HG02840 (cell line): ENCODE data around the gene FAM107A.

Experiments
- ATAC-seq: cut with Tn5 transposase; IDR thresholded peaks from one replicate; pipeline ENCODE4 v1.9.1; 2021; ENCODE audit warnings: mild to moderate bottlenecking, moderate library complexity, moderate number of reproducible peaks; ENCODE audit not compliant: unreplicated experiment, low FRiP score

FAM107A gene

DNA sequence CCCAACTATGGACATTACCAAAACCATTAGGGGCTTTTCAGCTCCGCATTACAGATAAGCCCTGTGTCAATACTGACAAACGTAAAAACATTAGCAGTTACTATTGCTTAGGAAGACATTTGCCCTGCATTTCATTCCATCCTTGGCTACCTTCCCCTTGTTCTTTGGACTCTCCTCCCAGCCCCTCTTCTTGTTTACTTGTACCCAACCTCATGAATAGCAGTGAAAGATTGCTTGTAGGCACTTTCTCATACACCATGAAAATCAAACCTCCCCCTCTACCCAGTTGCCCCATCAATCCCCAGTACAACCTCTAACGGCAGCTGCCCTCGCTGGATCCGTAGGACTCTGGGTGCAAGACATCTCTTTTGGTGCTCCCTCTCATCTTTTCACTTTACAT is 16.9 kb upstream of the FAM107A start:
- no peak for ATAC-seq

- ATAC-seq = no peak
Measured at GRCh38 chr3:58591517-58592510, 14.6 kb upstream of the FAM107A start.

DNA sequence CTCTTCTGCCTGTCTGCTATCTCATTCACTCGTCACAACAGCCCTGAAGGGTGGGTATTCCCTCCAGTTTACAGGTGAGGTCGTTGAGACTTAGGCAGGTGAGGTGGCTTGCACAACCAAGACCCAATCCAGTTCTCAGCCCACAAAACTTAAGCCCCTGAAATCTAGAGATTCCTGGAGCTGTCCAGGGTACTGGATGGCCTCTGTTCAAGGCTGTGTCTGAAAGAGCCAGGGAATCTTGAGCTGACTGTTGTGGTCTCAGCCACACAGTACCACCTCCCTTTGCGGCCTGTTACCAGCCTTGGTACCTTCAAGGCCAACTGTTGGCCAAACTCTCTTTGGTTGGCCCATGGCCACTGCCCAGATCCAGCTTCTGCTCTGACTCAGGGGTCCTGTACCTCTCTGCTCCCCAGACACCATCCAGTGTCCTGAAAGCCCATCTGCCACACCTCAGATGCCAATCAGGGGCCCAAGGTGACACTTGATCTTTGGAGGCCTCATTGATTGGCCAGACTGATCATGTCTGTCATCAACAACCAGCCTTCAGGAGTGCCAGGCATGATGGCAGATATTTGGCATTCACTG is 10.9 kb upstream of the FAM107A start:
- ATAC-seq = no peak

DNA sequence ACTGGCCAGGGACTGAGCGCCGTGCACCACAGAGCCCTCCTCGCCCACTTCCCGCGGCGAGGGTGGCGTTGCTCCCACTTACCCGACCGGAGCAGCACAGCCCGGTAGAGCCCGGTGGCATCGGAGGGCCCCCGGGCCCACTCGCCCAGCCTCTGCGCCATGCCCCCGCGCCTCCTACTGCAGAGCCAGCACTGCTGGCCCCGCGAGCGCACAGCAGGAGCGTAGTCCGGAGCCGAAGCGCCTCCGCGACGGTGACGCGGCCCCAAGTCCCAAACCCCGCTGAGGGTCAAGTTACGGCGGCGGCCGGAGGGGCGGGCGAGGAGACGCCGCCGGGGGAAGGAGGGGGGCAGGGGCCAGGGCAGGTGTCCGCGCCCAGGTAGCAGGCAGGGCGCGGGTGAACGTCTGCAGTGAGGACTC is 9.6 kb upstream of the FAM107A start:
- ATAC-seq = no peak

DNA sequence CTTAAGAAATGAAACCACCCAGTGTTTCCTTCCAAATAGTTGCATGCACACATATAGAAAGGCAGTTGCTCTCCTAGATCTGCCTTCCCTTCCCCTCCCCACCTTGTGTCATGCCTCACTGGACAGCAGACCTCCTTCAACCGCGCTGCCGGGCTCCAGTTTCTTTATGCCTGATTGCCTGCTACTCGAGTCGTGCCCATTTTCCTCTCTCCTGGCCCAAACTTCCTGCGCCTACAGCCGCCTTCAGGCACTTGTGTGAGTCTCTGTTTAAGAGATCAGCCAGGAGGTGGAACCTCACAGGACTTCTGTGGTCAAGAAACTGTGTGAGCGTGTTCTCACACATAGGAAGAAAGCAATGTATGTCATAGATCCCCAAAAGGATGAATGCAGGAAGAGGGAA is 8.8 kb upstream of the FAM107A start:
- ATAC-seq = no peak

GRCh38 chr3:58585005-58585786 is 8.0 kb upstream of the FAM107A start:
- ATAC-seq = peak; percentile 67

- ATAC-seq = no peak
Measured at GRCh38 chr3:58584690-58585004, 7.5 kb upstream of the FAM107A start.

GRCh38 chr3:58581328-58582091 is 4.3 kb upstream of the FAM107A start:
- ATAC-seq = no peak

DNA sequence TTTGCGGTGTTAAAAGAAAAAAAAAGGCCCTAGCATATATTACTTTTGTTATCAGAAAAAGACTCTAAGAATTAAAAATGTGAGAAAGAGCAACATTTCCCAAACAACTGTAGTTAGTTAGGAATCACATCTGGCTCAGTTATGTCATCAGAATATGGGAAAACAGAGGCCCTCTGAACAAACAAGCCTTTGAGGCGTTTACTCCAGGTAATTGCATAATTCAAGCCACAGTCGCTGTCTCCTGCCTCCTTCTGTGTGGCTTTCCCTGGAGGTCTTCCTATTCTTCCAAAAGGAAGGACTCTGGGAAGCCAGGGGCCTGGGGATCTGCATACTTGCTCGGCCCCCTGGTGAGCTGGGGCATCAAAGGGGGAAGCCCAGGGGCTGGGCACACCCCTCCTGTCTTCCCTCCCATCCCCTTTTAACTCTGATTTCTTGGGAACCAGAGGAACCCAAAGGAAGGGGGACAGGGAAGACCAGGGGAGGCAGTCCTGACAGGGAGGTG is 3.7 kb upstream of the FAM107A start:
- no peak for ATAC-seq

DNA sequence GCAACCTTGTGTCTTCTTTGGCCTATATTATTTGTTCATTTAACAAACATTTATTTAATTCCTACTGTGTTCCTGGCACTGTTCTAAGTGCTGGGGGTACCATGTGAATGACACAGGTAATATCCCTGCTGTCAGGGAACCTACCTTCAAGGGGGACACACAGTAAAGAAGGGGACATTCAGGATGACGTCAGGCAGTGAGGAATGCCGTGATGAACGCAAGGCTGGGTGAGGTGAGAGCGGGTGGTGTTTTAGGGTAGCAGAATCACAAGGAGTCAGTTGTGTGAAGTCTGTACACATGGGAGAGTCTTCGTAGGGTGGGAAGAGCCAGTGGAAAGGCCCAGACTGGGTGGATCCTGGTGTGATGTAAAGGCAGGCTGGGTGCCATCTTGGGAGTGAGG is 1.7 kb upstream of the FAM107A start:
- ATAC-seq = no peak

- ATAC-seq = no peak
Measured at GRCh38 chr3:58576716-58577115, 475 bp downstream of the FAM107A start.

GRCh38 chr3:58575971-58576652 is 1.1 kb downstream of the FAM107A start:
- no peak for ATAC-seq

GRCh38 chr3:58574682-58575081 is 2.5 kb downstream of the FAM107A start:
- ATAC-seq = no peak

DNA sequence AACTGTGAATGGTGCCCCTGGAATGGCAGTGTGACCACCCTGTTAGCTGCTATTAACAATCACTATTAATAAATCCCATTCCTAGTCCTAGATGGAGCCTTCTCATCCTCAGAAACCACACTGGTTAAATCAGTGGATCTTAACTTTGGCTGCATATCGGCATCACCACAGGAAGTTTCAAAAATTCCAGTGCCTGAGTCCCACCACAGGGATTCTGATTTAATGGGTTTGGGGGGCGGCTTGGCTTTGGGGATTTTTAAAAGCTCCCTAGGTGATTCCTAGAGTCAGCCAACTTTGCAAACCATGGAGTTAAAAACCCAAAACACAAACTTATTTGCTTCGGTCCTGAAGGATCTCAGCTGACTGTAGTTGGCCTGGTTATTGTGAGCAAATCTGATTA is 3.1 kb downstream of the FAM107A start:
- ATAC-seq = no peak

DNA sequence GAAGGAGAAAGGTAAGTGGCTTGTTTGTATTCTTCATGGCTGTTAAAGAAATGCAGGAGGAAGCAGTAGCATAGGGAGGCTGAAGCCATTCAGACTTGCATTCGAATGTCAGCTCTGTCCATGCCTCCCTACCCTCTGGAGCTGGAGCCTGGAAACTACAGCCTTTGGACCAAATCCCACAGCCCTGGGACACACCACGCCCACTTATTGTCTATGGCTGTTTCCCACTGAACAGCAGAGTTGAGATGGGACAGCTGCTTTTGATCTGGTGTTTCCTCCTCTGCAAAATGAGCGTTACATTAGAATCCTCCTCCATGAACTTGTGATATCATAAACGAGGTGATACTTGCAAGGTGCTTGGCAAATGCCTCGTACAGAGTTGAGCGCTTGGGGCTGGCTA is 3.6 kb downstream of the FAM107A start:
- ATAC-seq = no peak

DNA sequence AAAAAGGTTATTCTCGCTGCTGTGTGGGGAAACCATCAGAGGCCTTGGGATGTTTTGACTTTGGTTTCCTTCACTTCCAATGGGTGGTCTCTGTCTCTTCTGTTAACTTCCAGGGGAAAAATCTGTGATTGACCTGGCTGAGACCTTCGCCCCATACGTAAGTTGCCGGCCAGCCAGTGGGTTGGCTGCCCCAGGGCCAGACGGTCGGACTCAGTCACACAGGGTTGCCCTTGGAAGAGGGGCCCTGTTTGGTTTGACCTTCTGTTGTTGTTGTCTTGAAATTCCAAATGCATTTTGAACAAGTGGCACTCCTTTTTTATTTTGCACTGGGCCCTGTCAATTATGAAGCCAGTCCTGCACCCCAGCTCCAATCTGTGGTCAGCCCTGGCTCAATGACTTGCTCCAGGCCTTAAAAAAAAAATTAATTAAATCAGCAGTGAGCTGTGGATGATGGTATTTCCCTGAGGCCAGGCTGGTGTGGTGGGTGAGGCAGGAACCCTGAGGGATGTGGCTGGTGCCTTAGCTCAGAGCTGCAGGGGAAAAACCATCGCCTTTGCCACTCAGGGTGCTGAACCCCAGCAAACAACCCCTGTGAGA is 4.5 kb downstream of the FAM107A start:
- no peak for ATAC-seq

DNA sequence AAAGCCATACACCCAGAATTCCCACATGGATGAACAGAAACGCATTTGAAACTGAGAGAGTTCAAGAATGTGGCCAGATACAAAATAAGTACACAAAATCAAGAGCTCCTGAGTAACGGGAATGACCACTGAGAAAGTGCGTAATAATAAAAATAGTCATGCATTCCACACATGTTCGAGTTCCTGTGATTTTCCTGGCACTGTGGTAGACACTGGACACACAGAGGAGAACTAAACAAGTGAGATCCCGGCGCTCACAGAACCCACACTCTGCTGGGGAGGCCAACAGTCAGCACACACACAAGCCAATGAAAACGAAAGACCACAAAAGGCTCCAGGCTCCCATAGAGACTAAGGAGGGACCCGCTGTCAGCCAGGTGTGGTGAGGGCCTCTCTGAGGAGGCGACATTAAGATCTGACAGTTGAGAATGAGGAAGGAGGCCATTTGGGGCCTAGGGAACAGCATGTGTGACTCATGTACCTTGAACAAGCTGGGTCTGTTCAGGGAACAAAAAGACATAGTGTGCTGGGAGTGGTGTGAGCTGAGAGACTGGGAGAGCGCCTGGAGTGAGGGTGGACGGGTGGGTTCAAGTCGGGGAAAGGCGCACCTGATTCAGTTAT is 5.1 kb downstream of the FAM107A start:
- ATAC-seq = no peak

- no peak for ATAC-seq
Measured at GRCh38 chr3:58570851-58571250, 6.3 kb downstream of the FAM107A start.
